SK-N-SH (cell line): ENCODE data around the gene ADGRL3. TPM values are rescaled to one million over a fixed set of nuclear protein-coding genes. Genes with fewer than 3 reads are reported as not detected.

Experiments
- CTCF ChIA-PET: fragments of 300-600, 350-600 bp; formaldehyde crosslinking; extraction: SDS; loops from one replicate; lab custom pipeline; 2021; lab: Yijun Ruan, JAX
- POLR2A ChIA-PET: fragments of 350-600 bp; sonication (Branson Sonifier 250); formaldehyde crosslinking; extraction: SDS; loops from one replicate; lab custom pipeline; 2020; ENCODE audit warnings: antibody characterized with exemption, inconsistent platforms; lab: Yijun Ruan, JAX
- DNase-seq: peaks from one replicate; pipeline ENCODE4 v3.0.0; 2012
- H2AFZ ChIP-seq: fragments of 200-600 bp; sonication (generic); 2 replicates; pipeline ENCODE4 v1.8.1; 2016; ENCODE audit warnings: antibody characterized with exemption, mild to moderate bottlenecking, low read depth
- H3F3A ChIP-seq: fragments of 200-600 bp; sonication (generic); replicated peaks from 2 replicates; pipeline ENCODE3; 2016; ENCODE audit warnings: antibody characterized with exemption, mild to moderate bottlenecking; ENCODE audit not compliant: insufficient read depth
- H3K27ac ChIP-seq, 2 experiments: fragments of 200-500 bp in 1 of 2; fragments of 200-600 bp in 1 of 2; sonication (Bioruptor generic) in 1 of 2; sonication (generic), shearing (Covaris generic) in 1 of 2; 2 replicates each; pipeline versions ENCODE4 v1.5.1 to v1.6.1; 2014 to 2016; ENCODE audit warnings: low read depth in 2 of 2, inconsistent platforms in 1 of 2, low read length in 1 of 2, mild to moderate bottlenecking in 1 of 2, mixed read lengths in 1 of 2
- H3K27me3 ChIP-seq: fragments of 200-600 bp; sonication (generic), shearing (Covaris generic); 2 replicates; pipeline ENCODE4 v1.6.1; 2016; ENCODE audit warnings: mixed run types; ENCODE audit not compliant: insufficient read depth
- H3K36me3 ChIP-seq, 2 experiments: fragments of 200-500 bp in 1 of 2; fragments of 200-600 bp in 1 of 2; sonication (Bioruptor generic) in 1 of 2; sonication (generic) in 1 of 2; replicated peaks in 1 of 2; 2 replicates each; pipeline versions ENCODE3 to v1.5.1; 2014 to 2016; ENCODE audit warnings: low read length in 1 of 2, mild to moderate bottlenecking in 1 of 2; ENCODE audit not compliant: insufficient read depth in 2 of 2, control insufficient read depth in 1 of 2
- H3K4me1 ChIP-seq, 2 experiments: fragments of 200-500 bp in 1 of 2; fragments of 200-600 bp in 1 of 2; sonication (Bioruptor generic) in 1 of 2; sonication (generic), shearing (Covaris generic) in 1 of 2; 2 replicates each; pipeline versions ENCODE4 v1.5.1 to v1.6.1; 2014 to 2016; ENCODE audit warnings: low read depth in 1 of 2, low read length in 1 of 2, mixed run types in 1 of 2; ENCODE audit not compliant: insufficient read depth in 2 of 2, control insufficient read depth in 1 of 2
- H3K4me2 ChIP-seq: fragments of 200-600 bp; sonication (generic), shearing (Covaris generic); 2 replicates; pipeline ENCODE4 v1.6.1; 2017; ENCODE audit warnings: mixed run types
- H3K4me3 ChIP-seq, 2 experiments: fragments of 200-500 bp in 1 of 2; fragments of 200-600 bp in 1 of 2; sonication (Bioruptor generic) in 1 of 2; sonication (generic), shearing (Covaris generic) in 1 of 2; 2 replicates each; pipeline versions ENCODE4 v1.5.1 to v1.8.1; 2014 to 2016; ENCODE audit warnings: low read depth in 2 of 2, inconsistent platforms in 1 of 2, low read length in 1 of 2, mild to moderate bottlenecking in 1 of 2, mixed read lengths in 1 of 2, moderate library complexity in 1 of 2
- H3K79me2 ChIP-seq: fragments of 200-600 bp; sonication (generic); 2 replicates; pipeline ENCODE4 v1.8.1; 2017; ENCODE audit warnings: mild to moderate bottlenecking; ENCODE audit not compliant: insufficient read depth
- H3K9ac ChIP-seq: fragments of 200-600 bp; sonication (generic); 2 replicates; pipeline ENCODE4 v1.6.1; 2017; ENCODE audit warnings: mixed run types
- H3K9me2 ChIP-seq: fragments of 200-600 bp; sonication (generic); 2 replicates; pipeline ENCODE4 v1.6.1; 2017; ENCODE audit warnings: mixed run types
- H3K9me3 ChIP-seq: fragments of 200-600 bp; sonication (generic); 2 replicates; pipeline ENCODE4 v1.6.1; 2017; ENCODE audit warnings: mixed run types, mild to moderate bottlenecking, moderate library complexity
- H4K20me1 ChIP-seq: fragments of 200-600 bp; sonication (generic); 2 replicates; pipeline ENCODE4 v1.6.1; 2017; ENCODE audit warnings: mild to moderate bottlenecking, mixed run types; ENCODE audit not compliant: insufficient read depth
- CTCF ChIP-seq: fragments of 200-600 bp; sonication (generic); IDR thresholded peaks from 2 replicates; pipeline ENCODE4 v1.6.1; 2017; ENCODE audit warnings: antibody characterized with exemption, mild to moderate bottlenecking, moderate library complexity
- EP300 ChIP-seq, 2 experiments: IDR thresholded peaks; 2 replicates each; pipeline versions ENCODE4 v1.4.0 to v1.6.1; 2012; ENCODE audit warnings: borderline replicate concordance in 1 of 2, low read depth in 1 of 2, low read length in 1 of 2
- FOSL2 ChIP-seq: IDR thresholded peaks from 2 replicates; pipeline ENCODE4 v1.4.0; 2012; ENCODE audit warnings: low read depth, mild to moderate bottlenecking, moderate library complexity, borderline replicate concordance
- FOXJ3 ChIP-seq: sonication (generic); formaldehyde crosslinking; IDR thresholded peaks from 2 replicates; pipeline ENCODE4 v1.5.1; 2020; ENCODE audit warnings: mild to moderate bottlenecking, missing genetic modification reagents
- FOXM1 ChIP-seq: IDR thresholded peaks from 2 replicates; pipeline ENCODE4 v1.4.0; 2012; ENCODE audit warnings: low read depth, mild to moderate bottlenecking
- GATA2 ChIP-seq: sonication (generic); formaldehyde crosslinking; IDR thresholded peaks from 2 replicates; pipeline ENCODE4 v1.5.0; 2020; ENCODE audit warnings: mild to moderate bottlenecking, missing genetic modification reagents
- JUND ChIP-seq: IDR thresholded peaks from 2 replicates; pipeline ENCODE4 v1.4.0; 2012
- MEF2A ChIP-seq: IDR thresholded peaks from 2 replicates; pipeline ENCODE4 v1.4.0; 2012; ENCODE audit warnings: low read depth, borderline replicate concordance
- MXI1 ChIP-seq: IDR thresholded peaks from 2 replicates; pipeline ENCODE4 v1.6.1; 2012; ENCODE audit warnings: mild to moderate bottlenecking, low read depth, low read length, improper control_type of control experiment
- NFIC ChIP-seq: IDR thresholded peaks from 2 replicates; pipeline ENCODE4 v1.4.0; 2012; ENCODE audit warnings: borderline replicate concordance
- PBX3 ChIP-seq: IDR thresholded peaks from 2 replicates; pipeline ENCODE4; 2012
- POLR2AphosphoS5 ChIP-seq: IDR thresholded peaks from 2 replicates; pipeline ENCODE4 v1.6.1; 2012; ENCODE audit warnings: low read depth, low read length
- REST ChIP-seq: IDR thresholded peaks from 2 replicates; pipeline ENCODE4 v1.6.1; 2012; ENCODE audit warnings: mild to moderate bottlenecking, low read depth, low read length, moderate library complexity
- RFX5 ChIP-seq: IDR thresholded peaks from 2 replicates; pipeline ENCODE4 v1.6.1; 2012; ENCODE audit warnings: mild to moderate bottlenecking, improper control_type of control experiment, low read length
- SIN3A ChIP-seq: IDR thresholded peaks from 2 replicates; pipeline ENCODE4 v1.6.1; 2012; ENCODE audit warnings: low read depth, mild to moderate bottlenecking, low read length, moderate library complexity, borderline replicate concordance
- SMC3 ChIP-seq: IDR thresholded peaks from 2 replicates; pipeline ENCODE4 v1.6.1; 2012; ENCODE audit warnings: low read depth, low read length, improper control_type of control experiment
- TEAD4 ChIP-seq: IDR thresholded peaks from 2 replicates; pipeline ENCODE4 v1.4.0; 2012; ENCODE audit warnings: mild to moderate bottlenecking, borderline replicate concordance; ENCODE audit not compliant: insufficient read depth
- USF2 ChIP-seq: fragments of 150-350 bp; IDR thresholded peaks from 2 replicates; pipeline ENCODE4 v1.6.1; 2017; ENCODE audit warnings: antibody characterized with exemption, low read length, low read depth, borderline replicate concordance
- ZBTB33 ChIP-seq: IDR thresholded peaks from 2 replicates; pipeline ENCODE4 v1.4.0; 2012; ENCODE audit warnings: low read depth, borderline replicate concordance
- polyA plus RNA-seq, 3 experiments: library from polyadenylated mRNA; depleted of rRNA; stranded (reverse); fragments of >200 nt; gene quantifications; 2 replicates each; pipeline ENCODE4 v1.2.3, GENCODE V29; 2012

Gene ADGRL3
- polyA plus RNA-seq, 1 of the 3 experiments (the other 2 are of a cell fraction), result 0.03 TPM

GRCh38 chr4:62087706-62088105 lies 887.6 kb downstream of the ADGRL3 start:
- CTCF ChIA-PET, result no interaction called here
- Histone ChIP-seq H3K9me3 (no peaks in the 10 kb centered on the region), H3K9ac (no peak overlapping the region), H3K4me1 (no peaks in the 10 kb centered on the region), H3K9me2 (no peaks in the 10 kb centered on the region), H3F3A (no peaks in the 10 kb centered on the region), H2AFZ (no peak overlapping the region), H3K27me3 (no peaks in the 10 kb centered on the region), H3K79me2 (no peaks in the 10 kb centered on the region), H3K27ac (no peak overlapping the region), H3K4me2 (no peak overlapping the region), H3K36me3 (no peaks in the 10 kb centered on the region), H3K4me3 (no peak overlapping the region), H4K20me1 (no peaks in the 10 kb centered on the region)
- DNase-seq, result no peak
- POLR2A ChIA-PET, result no interaction called here
- TF ChIP-seq NFIC, result no peak
- TF ChIP-seq TEAD4, result no peak
- TF ChIP-seq MEF2A, result no peak
- no peak for TF ChIP-seq GATA2
- TF ChIP-seq RFX5, result no peak
- no peak for TF ChIP-seq MXI1
- TF ChIP-seq EP300 (IDR thresholded peaks at IDR 0.05; ENCODE audit: borderline replicate concordance in 1 of 2, low read depth in 1 of 2, low read length in 1 of 2), result no peak
- TF ChIP-seq FOXJ3 (CRISPR knock-in tag), result no peak
- TF ChIP-seq POLR2AphosphoS5, result no peak
- no peak for TF ChIP-seq CTCF
- no peak for TF ChIP-seq JUND
- TF ChIP-seq REST, result no peak
- TF ChIP-seq FOXM1, result no peak
- TF ChIP-seq FOSL2, result no peak
- no peak for TF ChIP-seq SIN3A
- no peak for TF ChIP-seq PBX3
- no peak for TF ChIP-seq USF2
- no peak for TF ChIP-seq ZBTB33
- no peak for TF ChIP-seq SMC3
